ENCODE measurements around the gene MCM6. TPM values are rescaled to one million over a fixed set of nuclear protein-coding genes. Genes with fewer than 3 reads are reported as not detected.

The MCM6 gene
- total RNA-seq, 1 experiment from 2014 or later = 113 TPM

DNA sequence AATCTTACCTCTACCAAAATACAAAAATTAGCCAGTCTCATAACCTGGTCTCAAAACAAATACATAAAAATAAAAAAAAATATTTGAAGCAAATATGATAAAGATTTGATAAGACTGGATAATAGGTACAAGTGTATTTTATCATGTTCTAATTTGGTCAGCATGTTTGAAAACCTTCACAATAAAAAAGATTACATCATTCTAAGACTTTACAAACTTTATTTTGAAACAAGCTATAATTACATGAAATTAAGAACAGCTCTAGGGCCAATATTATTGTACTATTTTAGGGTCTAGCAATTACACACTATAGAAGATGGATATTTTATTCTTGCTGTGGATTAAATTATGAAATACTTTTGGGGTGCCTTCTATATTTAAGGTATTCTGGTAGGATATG is 29.4 kb upstream of the MCM6 start:
- Histone ChIP-seq H3K4me1 (ENCODE audit: insufficient read depth, low read length) (no peaks in the 10 kb centered on the region), H4K5ac (ENCODE audit: insufficient read length, low read depth, low read length) (no peak overlapping the region), H2BK12ac (ENCODE audit: insufficient read length, low read depth, low read length) (no peak overlapping the region), H4K20me1 (ENCODE audit: control insufficient read depth, insufficient read depth, insufficient read length) (no peaks in the 10 kb centered on the region), H2BK15ac (ENCODE audit: low read depth, low read length) (no peak overlapping the region), H3K27me3 (ENCODE audit: insufficient read depth, low read length) (no peaks in the 10 kb centered on the region), H3K56ac (ENCODE audit: insufficient read length, low read depth, low read length) (no peak overlapping the region), H4K91ac (ENCODE audit: insufficient read length, low read depth, low read length) (no peak overlapping the region), H3K23ac (ENCODE audit: insufficient read length, low read depth, low read length) (no peak overlapping the region), H3K79me1 (ENCODE audit: insufficient read depth, low read depth, low read length, poor library complexity, severe bottlenecking) (no peaks in the 10 kb centered on the region), H3K9ac (ENCODE audit: extremely low read depth, insufficient read length, low read length) (no peak overlapping the region), H3K18ac (ENCODE audit: insufficient read length, low read depth, low read length) (no peak overlapping the region), H3K4me2 (ENCODE audit: insufficient read depth, insufficient read length, low read length) (no peak overlapping the region), H3K79me2 (ENCODE audit: insufficient read depth, low read length) (no peaks in the 10 kb centered on the region), H3T11ph (ENCODE audit: low read length) (no peak overlapping the region), H2BK5ac (ENCODE audit: insufficient read length, low read length) (no peak overlapping the region), H3K14ac (ENCODE audit: insufficient read depth, low read length) (no peak overlapping the region), H4K8ac (replicated peaks; ENCODE audit: insufficient read length, low read depth, low read length) (no peak overlapping the region), H2AK5ac (ENCODE audit: insufficient read length, low read length) (no peak overlapping the region), H2BK20ac (ENCODE audit: low read depth, low read length, poor library complexity, severe bottlenecking) (no peak overlapping the region), H2AFZ (ENCODE audit: low read length) (no peak overlapping the region), H3K9me3 (ENCODE audit: control insufficient read depth, low read depth, low read length) (no peaks in the 10 kb centered on the region), H3K23me2 (ENCODE audit: insufficient read length, low read depth, low read length, poor library complexity, severe bottlenecking) (no peaks in the 10 kb centered on the region), H3K4ac (ENCODE audit: low read depth, low read length) (no peak overlapping the region), H3K27ac (ENCODE audit: insufficient read length, low read depth, low read length) (no peak overlapping the region), H2BK120ac (ENCODE audit: low read depth, low read length, poor library complexity, severe bottlenecking) (no peak overlapping the region)
- TF ChIP-seq, protein P1, sequence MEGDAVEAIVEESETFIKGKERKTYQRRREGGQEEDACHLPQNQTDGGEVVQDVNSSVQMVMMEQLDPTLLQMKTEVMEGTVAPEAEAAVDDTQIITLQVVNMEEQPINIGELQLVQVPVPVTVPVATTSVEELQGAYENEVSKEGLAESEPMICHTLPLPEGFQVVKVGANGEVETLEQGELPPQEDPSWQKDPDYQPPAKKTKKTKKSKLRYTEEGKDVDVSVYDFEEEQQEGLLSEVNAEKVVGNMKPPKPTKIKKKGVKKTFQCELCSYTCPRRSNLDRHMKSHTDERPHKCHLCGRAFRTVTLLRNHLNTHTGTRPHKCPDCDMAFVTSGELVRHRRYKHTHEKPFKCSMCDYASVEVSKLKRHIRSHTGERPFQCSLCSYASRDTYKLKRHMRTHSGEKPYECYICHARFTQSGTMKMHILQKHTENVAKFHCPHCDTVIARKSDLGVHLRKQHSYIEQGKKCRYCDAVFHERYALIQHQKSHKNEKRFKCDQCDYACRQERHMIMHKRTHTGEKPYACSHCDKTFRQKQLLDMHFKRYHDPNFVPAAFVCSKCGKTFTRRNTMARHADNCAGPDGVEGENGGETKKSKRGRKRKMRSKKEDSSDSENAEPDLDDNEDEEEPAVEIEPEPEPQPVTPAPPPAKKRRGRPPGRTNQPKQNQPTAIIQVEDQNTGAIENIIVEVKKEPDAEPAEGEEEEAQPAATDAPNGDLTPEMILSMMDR (conservative IDR thresholded peaks at IDR 0.05) = no peak
- Mint-ChIP-seq H3K36me3 (ENCODE audit: insufficient read depth in 1 of 3, low read depth in 3 of 3) (peaks cover 9 to 50% (median 47%) of the 10 kb centered on the region in 3 experiments; a peak in 6 of 7 replicates), H3K27ac (no peak overlapping the region), H3K9me3 (no peaks in the 10 kb centered on the region), H3K4me1 (peaks cover 0 to 7% of the 10 kb centered on the region in 2 experiments; a peak in 3 of 4 replicates), H3K4me3 (no peak overlapping the region), H3K27me3 (ENCODE audit: low read depth) (no peaks in the 10 kb centered on the region)
- DNase-seq = no peak

Measured in H9 (cell line).